ENCODE measurements around the gene NR6A1.

- TF ChIP-seq CTCF (IDR thresholded peaks at IDR 0.05): no peak
- TF ChIP-seq EP300 (IDR thresholded peaks at IDR 0.05): no peak
- TF ChIP-seq POLR2A (IDR thresholded peaks at IDR 0.05): no peak
Observed at GRCh38 chr9:124611106-124611505, 160.0 kb downstream of the NR6A1 start.
